GM18502 (cell line): Measurements from ENCODE around the gene GRAP.

Experiments
- ATAC-seq: cut with Tn5 transposase; IDR thresholded peaks from one replicate; pipeline ENCODE4 v1.9.1; 2021; ENCODE audit warnings: mild to moderate bottlenecking; ENCODE audit not compliant: unreplicated experiment, poor library complexity

The GRAP gene

DNA sequence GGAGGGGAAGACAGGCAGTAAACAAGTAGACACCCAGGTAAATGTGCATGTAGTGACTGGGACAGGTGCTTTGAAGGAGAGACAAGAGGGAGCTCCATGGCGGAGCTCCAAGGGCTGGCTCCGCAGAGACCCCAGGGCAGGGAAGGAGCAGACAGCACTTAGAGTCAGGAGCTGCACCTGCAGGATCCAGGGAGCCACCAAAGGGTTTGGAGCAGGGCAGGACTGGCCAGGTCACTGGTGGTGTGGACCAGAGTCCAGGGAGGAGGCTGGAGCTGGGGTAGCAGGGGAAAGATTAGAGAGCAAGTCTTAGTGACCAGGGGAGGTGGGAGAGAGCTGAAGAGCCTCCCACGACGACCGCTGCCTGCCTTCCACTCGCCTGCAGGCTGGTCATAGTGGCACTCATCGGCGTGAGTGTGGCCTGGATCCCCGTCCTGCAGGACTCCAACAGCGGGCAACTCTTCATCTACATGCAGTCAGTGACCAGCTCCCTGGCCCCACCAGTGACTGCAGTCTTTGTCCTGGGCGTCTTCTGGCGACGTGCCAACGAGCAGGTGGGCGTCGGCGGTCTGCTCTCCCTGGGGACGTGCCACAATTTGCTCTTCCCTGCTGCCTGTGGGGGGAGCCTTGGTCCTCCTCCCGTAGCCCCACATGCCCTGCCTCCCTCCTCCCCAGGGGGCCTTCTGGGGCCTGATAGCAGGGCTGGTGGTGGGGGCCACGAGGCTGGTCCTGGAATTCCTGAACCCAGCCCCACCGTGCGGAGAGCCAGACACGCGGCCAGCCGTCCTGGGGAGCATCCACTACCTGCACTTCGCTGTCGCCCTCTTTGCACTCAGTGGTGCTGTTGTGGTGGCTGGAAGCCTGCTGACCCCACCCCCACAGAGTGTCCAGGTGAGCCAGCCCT lies 27.5 kb downstream of the GRAP start:
- no peak for ATAC-seq

DNA sequence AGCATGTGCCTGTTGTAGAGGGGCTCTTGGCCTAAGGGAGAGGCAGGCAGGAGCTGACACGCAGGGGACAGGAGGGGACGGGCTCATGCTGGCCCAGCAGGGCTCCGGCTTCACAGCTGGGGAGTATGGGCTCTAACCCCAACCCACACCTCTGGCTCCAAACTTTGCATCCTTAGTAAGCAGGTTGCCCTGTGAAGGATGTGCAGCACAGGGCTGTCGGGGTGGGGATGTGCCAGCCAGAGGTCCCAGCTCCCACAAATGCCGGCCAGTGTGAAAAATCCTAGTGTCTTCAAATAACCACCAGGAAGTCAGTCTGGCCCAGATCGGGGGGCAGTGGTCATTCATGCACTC lies 28.2 kb downstream of the GRAP start:
- ATAC-seq = no peak

DNA sequence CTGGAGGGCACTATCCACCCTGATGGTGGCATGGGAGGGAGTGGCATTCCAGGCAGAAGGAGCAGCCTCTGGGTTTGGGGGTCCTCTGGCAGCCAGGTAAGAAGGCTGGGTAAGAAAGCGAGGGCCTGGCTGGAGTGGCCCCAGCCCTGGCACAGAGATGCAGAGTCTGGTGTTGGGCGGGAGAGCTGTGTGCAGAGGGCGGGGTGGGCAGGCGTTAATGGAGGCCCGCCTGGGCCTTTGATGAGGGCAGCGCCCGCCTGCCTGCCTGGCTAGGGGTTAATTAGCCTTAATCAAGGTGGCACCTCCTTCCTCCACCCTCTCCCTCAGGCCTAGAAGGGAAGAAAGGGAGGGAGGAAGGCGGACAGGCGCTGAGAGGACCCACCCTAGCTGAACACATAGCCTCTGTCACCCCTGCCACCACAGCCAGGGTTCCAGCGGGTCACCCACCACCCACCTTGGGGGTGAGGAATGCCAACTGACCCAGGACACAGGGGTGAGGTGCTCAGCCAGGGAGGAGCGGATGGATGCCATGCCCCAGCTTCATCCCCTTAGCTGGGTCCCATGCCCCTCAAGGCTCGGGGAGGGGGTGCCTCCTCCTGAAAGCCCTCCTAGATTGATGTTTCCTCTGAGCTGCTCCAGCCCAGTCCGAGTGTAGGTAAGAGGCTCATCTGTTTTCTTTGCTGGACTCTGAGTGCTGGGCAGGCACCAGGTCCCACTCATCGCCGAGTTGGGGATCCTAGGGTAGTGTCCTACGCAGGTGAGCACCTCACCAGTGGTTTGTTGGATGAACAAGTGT lies 28.8 kb downstream of the GRAP start:
- ATAC-seq = no peak

DNA sequence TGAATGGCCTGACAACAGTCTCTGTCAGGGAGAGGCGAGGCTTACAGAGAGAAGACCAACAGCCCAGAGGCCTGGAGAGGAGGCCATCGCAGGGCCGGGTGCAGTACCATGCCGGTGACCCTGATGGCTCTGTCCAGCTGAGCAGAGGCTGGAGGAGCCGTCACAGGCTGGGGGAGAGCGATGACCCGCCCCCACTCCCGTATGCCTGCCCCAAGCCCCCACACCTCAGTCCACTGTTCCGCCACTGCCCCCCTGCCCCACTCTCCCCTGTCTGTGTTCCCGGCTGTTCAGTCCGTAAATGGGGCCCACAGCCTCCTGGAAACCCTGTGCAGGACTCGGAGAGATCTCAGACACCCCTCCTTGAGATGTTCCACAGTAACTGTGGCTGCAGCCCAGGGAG lies 29.4 kb downstream of the GRAP start:
- no peak for ATAC-seq

DNA sequence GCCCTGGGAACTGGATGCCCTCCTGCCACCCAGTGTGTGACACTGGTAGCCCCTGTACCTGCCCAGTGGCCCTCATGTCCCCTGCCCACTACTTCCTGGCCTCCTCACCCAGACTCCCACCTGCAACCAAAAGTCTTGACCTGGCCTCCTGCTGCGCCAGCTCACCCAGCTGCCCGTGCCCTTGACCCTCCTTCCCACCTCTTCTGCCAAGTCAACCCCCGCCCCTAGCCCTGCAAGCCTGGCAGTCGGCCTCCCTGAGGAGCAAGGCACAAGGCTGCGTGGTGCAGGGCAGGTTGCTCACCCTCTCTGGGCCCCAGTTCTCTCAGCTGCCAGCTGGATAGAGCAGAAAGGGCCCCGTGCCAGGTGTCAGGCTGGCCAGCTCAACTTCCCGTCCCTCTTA lies 29.9 kb downstream of the GRAP start:
- no peak for ATAC-seq

DNA sequence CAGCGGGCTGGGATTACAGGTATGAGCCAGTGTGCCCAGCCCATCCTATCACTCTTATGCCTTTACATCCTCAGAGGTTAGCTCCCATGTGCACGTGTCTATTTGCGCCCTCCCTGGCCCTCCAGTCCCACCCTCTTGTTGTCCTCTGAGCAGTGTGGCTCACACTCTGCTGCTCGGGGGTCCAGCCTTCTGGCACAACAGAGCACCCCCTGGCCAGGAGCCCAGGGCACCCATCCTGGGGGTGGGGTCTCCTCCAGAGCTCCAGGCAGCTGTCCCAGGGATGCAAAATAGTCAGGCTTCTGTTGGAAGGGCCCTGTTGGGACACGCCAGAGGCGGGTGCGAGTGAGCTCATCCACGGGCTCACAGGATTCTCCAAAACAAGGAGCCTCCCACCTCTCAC lies 30.5 kb downstream of the GRAP start:
- ATAC-seq = no peak

DNA sequence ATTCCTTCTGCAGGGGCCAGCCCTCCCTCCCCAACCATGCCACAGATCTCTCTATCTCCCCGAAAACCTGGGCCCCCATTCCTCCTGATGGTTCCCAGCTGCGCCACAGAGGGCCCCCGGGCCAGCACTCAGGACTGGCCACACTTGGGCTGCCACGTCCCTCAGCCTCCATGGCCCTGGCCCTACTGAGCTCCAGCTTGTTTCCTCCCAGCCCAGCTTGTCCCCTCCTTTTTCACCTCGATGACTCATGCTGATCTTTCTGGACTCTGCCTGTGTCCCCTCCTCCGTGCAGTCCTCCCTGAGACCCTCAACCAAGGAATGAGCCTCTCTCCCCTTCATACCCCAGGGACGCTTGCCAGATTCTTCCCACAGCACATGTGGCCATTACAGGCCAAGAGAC lies 31.3 kb downstream of the GRAP start:
- ATAC-seq = no peak

- no peak for ATAC-seq
Observed at GRCh38 chr17:19014628-19015215, 32.0 kb downstream of the GRAP start.

GRCh38 chr17:19013806-19014627 lies 32.7 kb downstream of the GRAP start:
- ATAC-seq = no peak

GRCh38 chr17:19013226-19013625 lies 33.5 kb downstream of the GRAP start:
- ATAC-seq = no peak

DNA sequence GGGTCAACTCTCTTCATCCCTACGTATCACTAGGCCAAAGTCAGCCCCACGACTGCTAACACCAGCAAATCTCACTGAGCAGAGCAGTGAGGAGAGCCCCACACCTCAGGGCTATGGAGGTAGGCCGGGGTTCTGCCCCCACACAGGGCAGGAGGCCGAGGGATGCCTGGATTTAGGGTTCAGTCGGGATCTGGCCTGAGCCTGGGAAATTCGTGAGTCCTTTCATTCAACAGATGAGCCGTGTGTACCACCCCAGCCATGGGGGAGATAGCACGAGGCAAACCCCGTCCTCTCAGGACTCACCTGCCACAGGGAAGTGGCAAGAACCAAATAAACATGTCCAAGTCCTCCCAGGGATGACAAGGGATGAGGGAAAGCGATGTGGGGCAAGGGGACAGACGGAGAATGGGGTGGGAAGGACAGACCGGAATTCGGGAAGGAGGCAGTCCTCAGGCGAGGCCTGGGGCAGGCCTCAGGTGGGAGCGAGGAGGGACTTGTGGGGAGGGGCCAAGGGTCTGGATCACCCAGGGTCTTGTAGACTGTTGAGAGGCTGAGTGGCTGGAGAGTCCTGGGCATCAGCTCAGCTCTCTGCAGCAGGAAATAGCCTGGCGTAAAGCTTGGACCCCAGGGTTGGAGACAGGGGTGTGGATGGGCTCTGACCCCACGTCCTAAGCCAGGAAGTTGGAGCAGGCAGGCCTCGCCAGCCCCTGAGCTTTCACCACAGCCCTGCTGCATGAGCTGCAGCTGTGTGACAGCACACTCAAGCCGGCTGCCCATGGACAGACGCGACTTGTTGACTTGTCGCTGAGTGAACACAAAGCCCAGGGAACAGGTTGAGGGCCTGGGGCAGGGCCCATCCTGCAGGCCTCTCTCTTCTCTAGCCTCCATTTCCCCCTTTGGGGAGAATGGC lies 34.3 kb downstream of the GRAP start:
- no peak for ATAC-seq

- ATAC-seq = no peak
Observed at GRCh38 chr17:19011581-19011980, 35.2 kb downstream of the GRAP start.

GRCh38 chr17:19010729-19011505 lies 35.8 kb downstream of the GRAP start:
- no peak for ATAC-seq

GRCh38 chr17:19009970-19010369 lies 36.8 kb downstream of the GRAP start:
- no peak for ATAC-seq

DNA sequence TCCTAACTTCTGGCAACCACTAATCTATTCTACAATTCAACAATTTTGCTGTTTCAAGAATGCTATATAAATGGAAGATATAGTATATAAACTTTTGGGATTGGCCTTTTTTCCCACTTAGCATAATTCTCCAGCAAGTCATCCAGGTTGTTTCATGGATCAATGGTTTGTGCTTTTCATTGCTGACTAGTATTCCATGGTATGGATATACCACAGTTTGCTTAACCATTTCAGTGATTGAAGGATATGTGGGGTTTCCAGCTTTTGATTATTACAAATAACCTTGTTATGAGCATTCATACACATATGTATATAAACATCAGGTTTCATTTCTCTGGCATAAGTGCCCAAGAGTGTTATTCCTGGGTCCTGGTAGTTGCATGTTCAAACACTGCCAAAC lies 40.1 kb downstream of the GRAP start:
- ATAC-seq = no peak

DNA sequence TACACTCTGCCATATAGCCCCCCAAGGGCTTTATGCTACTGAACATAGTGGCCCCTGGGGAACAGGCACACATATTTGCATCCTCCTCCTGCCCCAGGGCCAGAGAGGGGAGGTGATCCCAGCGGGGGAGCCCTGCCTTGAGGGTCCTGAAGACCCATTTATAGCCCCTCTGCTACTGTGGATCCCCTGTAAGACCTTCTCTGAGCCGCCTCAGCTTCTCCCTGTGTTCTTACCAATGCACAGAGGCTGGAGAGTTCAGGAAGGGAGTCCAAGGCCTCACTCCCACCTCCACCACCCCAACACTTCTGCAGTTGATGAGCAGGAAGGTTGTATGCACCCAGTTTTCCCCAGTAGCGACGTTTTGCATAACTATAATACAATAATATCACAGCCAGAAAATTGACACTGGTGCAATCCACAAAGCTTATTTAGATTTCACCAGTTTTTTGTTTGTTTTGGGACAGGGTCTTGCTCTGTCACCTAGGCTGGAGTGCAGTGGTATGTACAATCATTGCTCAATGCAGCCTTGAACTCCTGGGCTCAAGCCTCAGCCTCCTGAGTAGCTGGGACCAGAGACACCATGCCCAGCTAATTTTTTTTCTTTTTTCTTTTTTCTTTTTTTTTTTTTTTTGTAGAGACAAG lies 40.8 kb downstream of the GRAP start:
- no peak for ATAC-seq

DNA sequence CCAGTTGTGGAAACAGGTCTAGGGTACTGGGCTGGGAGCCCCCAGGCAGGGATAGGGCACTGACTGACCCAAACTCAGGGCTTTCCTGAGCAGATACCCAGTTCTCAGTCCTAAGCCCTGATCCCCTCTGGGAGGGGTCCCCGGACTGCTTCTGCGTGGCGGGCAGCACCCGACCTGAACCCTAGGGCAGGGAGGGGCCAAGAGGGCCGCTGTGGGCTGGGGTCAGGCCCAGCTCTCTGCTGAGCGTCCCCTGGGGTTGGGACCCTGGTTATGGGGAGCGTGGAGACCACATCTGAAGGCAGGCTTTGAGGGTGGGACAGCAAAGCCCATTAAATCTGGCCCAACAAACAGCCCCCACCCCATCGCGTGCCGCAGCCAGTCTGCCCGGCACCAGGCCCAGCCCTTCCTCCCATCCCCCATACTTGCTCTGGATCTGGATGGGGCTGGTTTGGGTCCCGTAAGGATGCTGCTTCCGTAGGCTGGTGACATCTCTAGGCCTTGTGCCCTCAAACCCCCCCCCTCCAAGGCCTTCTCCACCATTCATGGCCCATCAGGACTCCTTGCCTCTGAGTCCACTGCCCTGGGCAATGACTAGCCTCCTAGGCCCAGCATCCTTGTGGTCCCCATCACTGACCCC lies 41.5 kb downstream of the GRAP start:
- no peak for ATAC-seq
